Measurements from ENCODE around the gene PLEKHO2.
"Not testable (repeated sequence)": the region's sequence is repeated elsewhere in the genome, so short reads cannot be mapped to it uniquely, and the experiment has no call there.

The PLEKHO2 gene, protein sequence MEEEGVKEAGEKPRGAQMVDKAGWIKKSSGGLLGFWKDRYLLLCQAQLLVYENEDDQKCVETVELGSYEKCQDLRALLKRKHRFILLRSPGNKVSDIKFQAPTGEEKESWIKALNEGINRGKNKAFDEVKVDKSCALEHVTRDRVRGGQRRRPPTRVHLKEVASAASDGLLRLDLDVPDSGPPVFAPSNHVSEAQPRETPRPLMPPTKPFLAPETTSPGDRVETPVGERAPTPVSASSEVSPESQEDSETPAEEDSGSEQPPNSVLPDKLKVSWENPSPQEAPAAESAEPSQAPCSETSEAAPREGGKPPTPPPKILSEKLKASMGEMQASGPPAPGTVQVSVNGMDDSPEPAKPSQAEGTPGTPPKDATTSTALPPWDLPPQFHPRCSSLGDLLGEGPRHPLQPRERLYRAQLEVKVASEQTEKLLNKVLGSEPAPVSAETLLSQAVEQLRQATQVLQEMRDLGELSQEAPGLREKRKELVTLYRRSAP

DNA sequence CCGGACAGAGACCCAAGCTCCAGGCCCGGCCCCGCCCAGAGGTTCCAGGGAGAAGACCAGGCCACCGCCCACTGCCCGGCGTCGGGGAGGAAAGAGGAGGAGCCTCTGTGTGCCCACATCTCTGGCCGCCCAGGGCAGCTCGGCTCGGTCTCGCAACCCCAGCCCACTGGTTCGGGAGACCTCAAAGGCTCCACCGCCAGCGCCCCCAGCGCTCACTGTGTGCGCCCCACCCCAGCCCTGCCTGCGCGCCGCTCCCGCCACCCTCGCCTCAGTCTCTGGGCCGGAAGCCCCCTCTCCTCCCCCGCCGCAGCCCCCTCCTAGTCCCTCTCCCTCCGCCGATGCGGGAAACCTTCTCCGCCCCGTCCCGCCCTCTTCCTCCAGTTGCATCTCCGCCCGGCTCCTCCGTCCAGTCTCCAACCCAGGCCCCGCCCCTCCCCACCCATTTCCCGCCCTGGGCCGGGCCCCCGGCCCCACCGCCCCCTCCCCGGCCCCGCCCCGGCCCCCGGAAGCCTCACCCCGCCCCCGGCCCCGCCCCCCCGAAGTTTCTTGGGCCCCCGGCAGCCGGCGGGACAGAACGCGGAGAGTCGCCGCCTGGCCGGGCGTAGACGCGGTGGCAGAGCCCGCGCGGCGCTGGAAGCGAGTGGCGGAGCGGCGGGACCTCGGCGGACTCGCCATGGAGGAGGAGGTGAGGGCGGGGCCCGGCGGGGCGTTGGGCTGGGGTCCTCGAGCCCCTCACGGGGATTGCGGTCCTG, at the start of gene PLEKHO2:
Gene PLEKHO2, plus strand, starts transcription at position 572 of the 752 bp plus-strand sequence. Its CDS starts 102 bp downstream, at position 674.
- DNase-seq (ENCODE audit: low read depth), result peak; percentile 82

DNA sequence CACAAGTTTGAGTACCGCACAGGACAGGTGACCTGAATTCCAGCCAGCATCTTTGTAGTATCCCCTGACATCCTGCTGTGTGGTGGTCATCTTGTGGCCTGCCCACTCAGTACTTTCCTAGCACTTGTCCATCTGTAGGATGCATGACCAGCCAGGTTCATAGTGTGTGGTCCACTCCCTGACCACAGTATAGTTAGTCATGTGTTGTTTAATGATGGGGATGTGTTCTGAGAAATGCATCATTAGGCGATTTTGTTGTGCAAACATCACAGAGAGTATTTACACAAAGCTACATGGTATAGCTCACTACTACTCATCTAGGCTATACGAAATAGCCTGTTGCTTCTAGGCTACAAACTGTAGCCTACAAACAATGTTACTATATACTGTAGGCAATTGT, 49.4 kb upstream of the PLEKHO2 start:
- DNase-seq (ENCODE audit: low read depth), result no peak

DNA sequence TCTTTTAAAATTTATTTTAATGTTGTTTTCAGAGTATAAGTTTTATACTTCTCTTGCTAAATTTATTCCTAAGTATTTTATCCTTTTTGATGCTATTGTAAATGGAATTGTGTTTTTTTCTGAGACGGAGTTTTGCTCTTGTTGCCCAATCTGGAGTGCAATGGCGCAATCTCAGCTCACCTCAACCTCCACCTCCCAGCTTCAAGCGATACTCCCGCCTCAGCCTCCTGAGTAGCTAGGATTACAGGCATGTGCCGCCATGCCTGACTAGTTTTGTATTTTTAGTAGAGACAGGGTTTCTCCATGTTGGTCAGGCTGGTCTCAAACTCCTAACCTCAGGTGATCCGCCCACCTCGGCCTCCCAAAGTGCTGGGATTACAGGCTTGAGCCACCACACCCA, 46.4 kb upstream of the PLEKHO2 start:
- not testable (repeated sequence) for DNase-seq (ENCODE audit: low read depth)

DNA sequence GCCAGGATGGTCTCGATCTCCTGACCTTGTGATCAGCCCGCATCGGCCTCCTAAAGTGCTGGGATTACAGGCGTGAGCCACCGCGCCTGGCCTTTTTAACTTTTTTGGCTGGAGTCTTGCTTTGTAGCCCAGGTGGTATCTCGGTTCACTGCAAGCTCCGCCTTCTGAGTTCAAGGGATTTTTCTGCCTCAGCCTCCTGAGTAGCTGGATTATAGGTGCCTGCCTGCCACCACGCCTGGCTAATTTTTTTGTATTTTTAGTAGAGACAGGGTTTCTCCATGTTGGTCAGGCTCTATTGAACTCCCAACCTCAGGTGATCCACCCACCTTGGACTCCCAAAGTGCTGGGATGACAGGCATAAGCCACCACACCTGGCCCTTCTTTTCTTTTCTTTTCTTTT, 45.8 kb upstream of the PLEKHO2 start:
- not testable (repeated sequence) for DNase-seq (ENCODE audit: low read depth)

DNA sequence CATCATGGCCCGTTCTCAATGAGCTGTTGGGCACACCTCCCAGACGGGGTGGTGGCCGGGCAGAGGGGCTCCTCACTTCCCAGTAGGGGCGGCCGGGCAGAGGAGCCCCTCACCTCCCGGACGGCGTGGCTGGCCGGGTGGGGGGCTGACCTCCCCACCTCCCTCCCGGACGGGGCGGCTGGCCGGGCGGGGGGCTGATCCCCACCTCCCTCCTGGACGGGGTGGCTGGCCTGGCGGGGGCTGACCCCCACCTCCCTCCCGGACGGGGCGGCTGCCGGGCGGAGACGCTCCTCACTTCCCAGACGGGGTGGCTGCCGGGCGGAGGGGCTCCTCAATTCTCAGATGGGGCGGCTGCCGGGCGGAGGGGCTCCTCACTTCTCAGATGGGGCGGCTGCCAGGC, 42.8 kb upstream of the PLEKHO2 start:
- DNase-seq (ENCODE audit: low read depth), result not testable (repeated sequence)

DNA sequence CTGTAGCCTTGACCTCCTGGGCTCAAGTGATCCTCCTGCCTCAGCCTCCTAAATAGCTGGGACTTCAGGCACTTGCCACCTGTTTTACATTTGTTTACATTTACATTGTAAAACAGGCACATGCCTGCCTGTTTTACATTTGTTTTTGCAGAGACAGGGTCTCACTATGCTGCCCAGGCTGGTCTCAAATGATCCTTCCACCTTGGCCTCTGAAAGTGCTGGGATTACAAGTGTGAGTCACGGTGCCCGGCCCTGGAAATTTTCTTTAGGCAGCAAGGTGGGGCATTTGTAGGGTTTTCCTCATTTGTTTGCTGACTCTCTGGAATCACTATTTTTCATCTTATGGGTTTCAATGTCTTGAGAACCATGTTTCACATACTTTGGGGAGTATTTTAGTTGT, 41.2 kb upstream of the PLEKHO2 start:
- no peak for DNase-seq (ENCODE audit: low read depth)

DNA sequence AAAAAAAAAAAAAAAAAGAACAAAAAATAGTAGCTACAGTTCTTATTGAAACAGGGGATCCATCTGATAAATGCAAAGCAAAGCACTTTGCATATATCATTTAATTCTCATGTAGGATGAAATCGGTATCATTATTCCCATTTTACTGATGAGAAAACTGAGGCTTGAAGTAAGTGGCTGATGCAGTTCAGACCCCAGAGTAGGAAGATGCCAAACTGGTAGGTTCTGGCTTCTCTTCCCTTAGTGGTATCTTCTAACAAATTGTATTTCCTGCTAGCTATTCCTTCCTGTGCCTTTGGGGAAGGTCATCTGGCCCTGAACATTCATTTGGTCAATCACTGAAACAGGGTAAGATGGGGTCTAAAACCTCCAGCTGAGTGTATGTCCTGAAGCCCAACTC, 38.2 kb upstream of the PLEKHO2 start:
- DNase-seq (ENCODE audit: low read depth), result no peak

DNA sequence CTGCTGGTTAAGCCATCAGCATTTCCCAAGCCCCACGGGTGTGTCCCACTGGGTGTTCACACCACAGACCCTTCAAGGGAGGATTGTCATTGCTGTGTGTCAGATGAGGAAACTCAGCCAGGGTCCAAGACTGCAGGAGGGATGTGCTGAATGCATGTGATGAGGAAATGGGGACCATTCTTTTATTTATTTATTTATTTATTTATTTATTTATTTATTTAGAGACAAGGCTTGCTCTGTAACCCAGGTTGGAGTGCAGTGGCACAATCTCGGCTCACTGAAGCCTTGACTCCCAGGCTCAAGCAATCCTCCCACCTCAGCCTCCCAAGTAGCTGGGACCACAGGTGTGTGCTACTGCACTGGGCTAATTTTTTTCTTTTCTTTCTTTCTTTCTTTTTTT, 37.1 kb upstream of the PLEKHO2 start:
- no peak for DNase-seq (ENCODE audit: low read depth)

DNA sequence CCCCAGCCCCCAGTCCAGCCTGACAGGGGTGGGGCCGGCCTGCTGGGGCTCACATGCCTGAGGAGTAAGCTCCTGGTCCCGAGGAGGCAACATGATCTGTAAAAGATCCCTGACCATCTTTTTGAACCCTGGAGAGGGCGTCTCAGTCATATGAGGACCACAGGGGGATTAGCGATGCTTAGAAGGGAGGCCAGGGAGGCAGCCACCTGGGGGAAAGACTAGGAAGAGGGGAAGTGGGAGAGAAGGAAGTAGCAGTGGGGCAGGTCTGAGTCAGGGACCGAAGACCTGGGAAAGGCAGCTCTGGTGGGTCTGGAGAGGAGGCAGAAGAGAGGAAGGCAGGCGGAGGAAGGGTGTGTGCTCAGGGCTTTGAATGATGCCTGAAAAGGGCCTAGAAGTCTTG, 35.2 kb upstream of the PLEKHO2 start:
- DNase-seq (ENCODE audit: low read depth), result no peak

DNA sequence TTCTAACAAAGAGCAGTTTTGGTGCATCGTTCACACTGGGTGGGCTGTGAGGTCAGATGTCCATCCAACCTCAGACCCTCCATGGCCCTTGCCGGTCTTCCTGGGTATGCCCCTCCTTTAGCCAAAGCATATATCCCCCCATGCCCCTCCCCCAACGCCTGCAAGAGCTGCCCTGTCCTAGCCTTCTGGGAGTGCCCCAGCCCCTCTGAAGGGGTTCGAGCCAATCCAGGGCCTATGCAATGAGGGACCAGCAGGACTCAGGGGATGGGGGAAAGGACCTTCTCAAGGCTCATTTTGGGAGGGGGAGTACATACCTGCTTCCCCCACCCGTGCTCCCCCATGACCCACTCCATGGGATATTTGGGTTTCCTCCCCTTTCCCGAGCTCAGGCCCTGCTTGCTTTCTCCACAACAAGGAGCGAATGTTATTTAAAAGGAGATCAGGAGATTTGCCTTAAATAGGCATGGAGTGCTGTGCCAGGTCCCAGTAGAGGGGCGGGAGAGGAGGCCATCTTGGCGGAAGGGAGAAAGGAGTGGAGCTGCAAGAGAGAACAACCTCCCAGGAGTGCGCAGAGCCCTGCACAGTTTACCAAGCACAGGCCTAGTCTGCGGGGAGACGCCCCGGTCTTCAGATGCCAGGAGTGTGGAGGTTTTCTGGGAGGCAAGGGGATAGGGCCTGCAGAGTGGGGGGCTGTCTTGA, 34.5 kb upstream of the PLEKHO2 start:
- no peak for DNase-seq (ENCODE audit: low read depth)

DNA sequence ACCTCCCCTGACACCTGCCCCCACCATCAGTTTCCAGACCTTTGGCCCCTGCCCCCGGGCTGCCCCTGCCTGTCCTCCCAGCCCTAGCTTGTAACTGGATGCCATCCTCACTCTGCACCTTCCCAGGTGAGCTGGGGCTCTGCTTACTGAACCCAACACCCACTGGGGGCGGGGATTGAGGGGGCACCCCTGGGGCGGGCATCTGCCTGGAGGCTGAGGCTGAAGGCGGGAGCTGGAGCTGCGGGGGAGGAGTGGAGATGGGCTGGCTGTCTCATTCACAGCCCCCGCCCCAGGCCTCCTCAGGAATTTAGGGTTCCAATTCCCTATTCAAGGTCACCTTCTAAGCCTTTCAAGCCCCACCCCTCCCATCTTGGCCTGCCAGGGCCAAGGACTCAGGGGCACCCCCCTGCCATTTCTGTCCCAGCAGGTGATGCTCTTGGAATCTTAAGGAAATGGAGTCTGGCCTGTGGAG, 33.9 kb upstream of the PLEKHO2 start:
- no peak for DNase-seq (ENCODE audit: low read depth)

DNA sequence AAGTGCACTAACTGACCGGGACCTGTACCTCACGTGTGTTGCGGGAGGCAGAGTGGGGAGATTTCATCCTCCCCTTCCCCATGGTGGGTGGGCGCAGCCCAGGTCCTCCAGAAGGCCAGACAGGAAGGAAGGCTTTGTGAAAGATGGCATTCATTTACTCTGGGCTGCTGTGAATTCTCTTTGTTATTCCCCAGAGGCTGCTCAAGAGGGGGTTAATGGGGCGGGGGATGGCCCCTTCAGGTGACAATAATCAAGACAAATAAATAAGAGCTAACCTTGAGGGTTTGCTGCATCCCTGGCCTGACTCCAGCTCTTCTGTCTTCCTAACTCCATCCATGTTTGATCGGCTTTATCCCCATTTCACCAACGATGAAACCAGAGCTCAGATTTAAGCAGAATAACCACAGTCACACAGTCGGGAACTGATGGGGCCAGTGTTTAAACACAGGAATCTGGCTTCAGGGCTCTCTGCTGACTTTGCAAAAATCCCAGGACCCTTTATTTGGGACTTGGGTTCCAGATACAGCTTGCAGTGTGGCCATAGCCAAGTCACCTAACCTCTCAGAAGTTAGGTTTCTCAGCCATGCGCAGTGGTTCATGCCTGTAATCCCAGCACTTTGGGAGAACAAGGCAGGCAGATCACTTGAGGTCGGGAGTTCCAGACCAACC, 32.8 kb upstream of the PLEKHO2 start:
- DNase-seq (ENCODE audit: low read depth), result no peak

DNA sequence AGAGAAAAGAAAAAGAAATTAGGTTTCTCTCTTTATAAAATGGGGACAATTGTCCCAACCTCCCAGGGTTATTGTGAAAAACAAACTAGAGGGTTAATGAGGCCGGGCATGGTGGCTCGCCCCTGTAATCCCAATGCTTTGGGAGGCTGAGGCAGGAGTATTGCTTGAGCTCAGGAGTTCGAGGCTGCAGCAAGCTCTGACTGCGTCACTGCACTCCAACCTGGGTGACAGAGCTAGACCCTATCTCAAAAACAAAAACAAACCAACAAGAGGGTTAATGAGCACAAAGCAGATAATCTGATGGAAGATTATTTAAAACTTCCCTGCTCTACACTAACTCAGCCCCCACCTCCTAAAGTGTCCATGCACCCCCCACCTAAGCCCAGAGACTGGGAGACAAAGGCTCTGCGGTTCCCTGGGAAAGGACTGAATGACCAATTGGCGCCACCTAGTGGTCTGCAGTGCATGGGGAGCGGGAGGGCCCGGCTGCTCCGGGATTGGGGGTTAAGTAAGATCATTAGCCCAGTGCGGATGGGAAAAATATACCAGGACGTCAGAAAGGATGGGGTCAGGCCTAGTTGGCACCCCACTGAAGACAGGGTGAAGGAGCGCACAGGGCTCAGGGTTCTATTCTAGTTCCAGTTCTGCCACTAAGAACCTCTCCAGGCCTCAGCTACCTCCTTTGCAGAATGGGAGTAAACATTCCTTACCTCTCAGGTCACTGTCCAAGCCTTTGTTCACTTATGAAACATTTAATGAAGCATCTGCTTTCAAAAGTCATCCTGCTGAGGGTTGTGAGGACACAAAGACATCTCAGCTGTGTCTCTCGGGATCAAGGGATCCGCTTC, 31.8 kb upstream of the PLEKHO2 start:
- DNase-seq (ENCODE audit: low read depth), result peak; percentile 69

DNA sequence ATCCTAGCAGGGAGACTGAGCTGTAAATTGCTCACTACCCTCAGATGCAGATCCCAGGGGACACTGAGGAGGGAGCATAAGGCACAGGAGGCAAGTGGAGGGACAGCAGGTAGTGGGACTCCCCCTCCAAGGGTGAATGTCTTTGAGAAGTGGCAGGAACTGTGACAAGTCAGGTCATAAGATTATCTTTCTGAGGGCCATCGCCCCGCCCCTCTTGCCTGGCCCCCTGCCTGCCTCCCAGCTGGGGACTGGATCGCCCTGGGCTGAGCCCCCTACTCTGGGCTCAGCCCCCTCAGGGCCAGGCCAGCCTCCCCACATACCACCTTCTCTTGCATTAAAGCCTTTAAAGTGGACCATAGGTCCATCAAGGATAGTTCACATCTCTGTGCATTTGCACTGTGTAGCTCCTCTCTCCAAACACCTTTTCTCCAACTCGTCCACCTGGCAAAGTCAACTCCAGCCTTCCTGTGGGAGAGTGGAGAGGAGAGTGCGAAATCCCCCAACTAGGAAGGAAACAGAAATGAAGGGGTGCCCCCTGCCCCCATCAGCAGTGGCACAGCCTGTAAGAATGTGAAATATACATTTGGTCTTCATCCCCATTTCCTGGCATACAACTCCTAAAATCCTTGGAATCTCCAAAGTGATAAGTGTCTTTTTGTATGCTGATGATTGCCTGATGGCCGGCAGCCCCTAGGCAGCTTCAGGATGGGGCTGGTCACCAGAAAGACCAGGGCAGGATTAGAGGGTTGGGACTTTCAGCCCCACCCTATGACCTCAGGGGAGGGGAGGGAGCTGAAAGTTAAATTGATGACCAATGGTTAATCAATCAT, 31.0 kb upstream of the PLEKHO2 start:
- no peak for DNase-seq (ENCODE audit: low read depth)

DNA sequence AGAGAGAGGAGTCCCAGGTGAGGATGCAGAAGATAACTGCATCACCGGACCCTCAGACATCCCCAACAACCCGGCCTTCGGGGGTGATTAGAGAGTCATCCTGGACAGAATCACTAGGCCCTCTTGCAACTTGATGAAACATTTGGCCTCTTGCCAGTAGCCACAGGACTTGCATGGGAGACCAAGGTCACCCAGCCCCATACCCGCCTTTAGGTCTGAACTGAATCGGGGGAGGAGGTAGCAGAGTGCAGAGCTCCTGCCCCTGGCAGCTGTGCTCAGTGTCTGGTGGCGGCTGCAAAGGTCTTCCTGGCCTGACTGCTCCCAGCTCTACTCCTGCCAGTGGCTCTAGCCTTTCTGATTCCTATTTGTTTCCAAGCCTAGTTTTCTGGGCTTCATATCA, 28.6 kb upstream of the PLEKHO2 start:
- DNase-seq (ENCODE audit: low read depth), result no peak

DNA sequence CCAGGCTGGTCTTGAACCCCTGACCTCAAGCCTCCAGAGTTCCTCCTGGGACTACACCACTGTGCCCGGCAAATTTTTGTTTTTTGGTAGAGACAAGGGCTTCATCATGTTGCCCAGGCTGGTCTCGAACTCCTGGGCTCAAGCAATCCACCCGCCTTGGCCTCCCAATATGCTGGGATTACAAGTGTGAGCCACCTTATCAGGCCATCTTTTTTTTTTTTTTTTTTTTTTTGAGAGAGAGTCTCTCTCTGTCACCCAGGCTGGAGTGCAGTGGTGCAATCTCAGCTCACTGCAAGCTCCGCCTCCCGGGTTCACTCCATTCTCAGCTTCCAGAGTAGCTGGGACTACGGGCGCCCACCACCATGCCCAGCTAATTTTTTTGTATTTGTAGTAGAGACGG, 27.4 kb upstream of the PLEKHO2 start:
- not testable (repeated sequence) for DNase-seq (ENCODE audit: low read depth)

DNA sequence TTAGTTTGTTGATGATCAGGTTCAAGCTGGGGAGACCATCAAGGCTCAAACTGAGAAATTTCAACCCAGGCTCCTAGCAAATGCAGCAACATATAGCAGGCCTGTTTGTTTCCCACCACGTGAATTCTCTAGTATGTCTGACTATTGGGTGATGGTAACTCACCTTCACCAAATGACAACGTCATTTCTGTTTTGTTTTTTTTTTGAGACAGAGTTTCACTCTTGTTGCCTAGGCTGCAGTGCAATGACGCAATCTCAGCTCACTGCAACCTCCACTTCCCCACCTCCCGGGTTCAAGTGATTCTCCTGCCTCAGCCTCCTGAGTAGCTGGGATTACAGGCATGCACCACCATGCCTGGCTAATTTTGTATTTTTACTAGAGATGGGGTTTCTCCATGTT, 26.8 kb upstream of the PLEKHO2 start:
- not testable (repeated sequence) for DNase-seq (ENCODE audit: low read depth)

DNA sequence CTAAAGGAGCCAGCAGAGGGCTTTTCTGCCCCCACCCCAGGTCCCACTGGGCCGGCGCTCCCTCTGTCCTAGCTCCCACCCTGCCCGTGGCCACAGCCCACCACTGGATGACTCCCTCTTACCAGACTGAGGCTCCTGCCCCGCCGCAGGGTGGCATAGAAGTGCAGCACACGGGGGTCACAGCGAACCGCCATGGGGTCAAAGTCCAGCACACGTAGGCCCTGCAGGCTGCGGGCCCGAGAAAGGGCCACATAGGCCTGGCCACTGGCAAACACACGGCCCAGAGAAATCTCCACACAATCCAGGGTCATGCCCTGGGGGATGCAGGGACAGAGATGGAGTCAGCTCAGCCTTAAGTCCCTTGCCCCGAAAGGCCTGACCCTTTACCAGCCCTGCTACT, 25.3 kb upstream of the PLEKHO2 start:
- DNase-seq (ENCODE audit: low read depth), result no peak

DNA sequence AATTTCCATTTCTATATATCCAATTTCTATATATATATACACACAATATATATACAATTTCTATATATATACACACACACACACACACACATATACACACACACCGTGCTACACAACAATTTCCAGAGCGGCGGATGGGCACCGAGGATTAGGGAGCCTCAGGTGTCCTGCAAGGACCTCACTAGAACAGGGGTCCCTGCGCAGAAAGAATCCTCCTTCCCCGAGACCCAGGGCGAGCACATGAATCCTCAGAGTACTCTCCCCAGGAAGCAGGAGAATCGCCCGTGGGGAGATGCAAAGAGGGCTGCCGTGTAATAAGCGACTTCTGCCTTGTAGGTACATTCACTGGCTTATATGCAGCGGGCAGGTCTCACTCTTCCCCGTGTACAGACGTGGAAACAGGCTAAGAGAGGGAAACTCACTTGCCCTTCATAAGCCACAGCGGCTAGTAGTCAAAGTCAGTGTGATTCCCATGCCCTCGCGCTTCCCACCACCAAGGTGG, 16.7 kb upstream of the PLEKHO2 start:
- DNase-seq (ENCODE audit: low read depth), result no peak
